ENCODE measurements around the gene LMO4.

The LMO4 gene

DNA sequence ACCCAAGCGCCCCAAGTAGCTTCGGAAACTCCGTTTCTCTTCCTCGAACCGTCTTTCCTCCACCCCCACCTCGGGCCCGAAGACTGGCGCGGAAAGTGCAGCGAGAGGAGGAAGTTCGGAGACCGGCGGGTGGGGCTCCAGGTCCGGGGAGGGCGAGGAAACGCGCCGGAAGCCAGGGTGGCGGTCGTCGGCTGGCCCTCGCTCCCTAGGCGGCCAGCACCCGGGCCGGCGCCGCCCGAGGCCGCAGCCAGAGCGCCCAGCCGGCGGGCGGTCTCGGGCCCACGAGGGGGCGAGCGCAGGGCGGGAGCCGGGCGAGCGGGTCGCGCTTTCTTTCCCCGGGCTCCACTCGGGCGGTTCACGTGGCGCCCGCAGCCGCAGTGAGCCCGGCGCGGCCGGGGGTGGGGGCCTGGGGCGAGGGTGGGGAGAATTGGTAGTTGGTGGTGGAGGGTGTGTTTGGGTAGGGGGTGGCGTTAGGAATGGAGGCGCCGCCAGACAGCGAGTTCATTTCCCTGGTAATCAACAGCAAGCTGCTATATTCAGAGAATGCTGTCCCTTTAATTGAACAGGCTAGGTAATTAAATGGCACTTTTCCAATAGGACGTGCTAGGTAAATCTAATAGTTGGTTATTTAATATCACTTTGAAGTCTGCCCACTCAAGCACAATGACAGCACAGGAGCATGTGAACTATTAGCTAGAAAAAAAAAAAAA is 6.7 kb downstream of the LMO4 start:
- Histone ChIP-seq H3K27me3 (replicated peaks; ENCODE audit: insufficient read depth, low read length) (no peaks in the 10 kb centered on the region), H3K9me3 (replicated peaks; ENCODE audit: insufficient read depth, low read length) (no peaks in the 10 kb centered on the region), H3K79me2 (ENCODE audit: low read length) (peaks cover 94% of the 10 kb centered on the region), H3K27ac (ENCODE audit: low read length) (peak overlapping the region; percentile 80; the same call in 1 of the 2 replicates), H2AFZ (ENCODE audit: low read length) (no peak overlapping the region), H3F3A (ENCODE audit: insufficient read depth, low read length) (peaks cover 48% of the 10 kb centered on the region), H3K4me1 (ENCODE audit: low read length) (peaks cover 12% of the 10 kb centered on the region), H3K9ac (ENCODE audit: low read length) (peak overlapping the region; percentile 85), H3K4me3 (ENCODE audit: low read length) (peak overlapping the region; percentile 80), H4K20me1 (ENCODE audit: insufficient read depth, low read length) (0 out of 2 replicates have a peak, but pooled peaks cover 5% of the 10 kb centered on the region), H3K36me3 (replicated peaks; ENCODE audit: insufficient read depth, low read length) (peaks cover 19% of the 10 kb centered on the region; the same call in 1 of the 2 replicates), H3K9me2 (replicated peaks; ENCODE audit: insufficient read depth, low read length) (no peaks in the 10 kb centered on the region), H3K4me2 (ENCODE audit: low read depth, low read length) (peak overlapping the region; percentile 95)
- peak; percentile 78 for DNase-seq
- no peak for TF ChIP-seq EZH2 (optimal IDR thresholded peaks at IDR 0.05; ENCODE audit: low read depth, low read length)
- no peak for TF ChIP-seq EZH2phosphoT487 (IDR thresholded peaks at IDR 0.05; ENCODE audit: low read length)
- TF ChIP-seq, protein P1, sequence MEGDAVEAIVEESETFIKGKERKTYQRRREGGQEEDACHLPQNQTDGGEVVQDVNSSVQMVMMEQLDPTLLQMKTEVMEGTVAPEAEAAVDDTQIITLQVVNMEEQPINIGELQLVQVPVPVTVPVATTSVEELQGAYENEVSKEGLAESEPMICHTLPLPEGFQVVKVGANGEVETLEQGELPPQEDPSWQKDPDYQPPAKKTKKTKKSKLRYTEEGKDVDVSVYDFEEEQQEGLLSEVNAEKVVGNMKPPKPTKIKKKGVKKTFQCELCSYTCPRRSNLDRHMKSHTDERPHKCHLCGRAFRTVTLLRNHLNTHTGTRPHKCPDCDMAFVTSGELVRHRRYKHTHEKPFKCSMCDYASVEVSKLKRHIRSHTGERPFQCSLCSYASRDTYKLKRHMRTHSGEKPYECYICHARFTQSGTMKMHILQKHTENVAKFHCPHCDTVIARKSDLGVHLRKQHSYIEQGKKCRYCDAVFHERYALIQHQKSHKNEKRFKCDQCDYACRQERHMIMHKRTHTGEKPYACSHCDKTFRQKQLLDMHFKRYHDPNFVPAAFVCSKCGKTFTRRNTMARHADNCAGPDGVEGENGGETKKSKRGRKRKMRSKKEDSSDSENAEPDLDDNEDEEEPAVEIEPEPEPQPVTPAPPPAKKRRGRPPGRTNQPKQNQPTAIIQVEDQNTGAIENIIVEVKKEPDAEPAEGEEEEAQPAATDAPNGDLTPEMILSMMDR (IDR thresholded peaks at IDR 0.05; ENCODE audit: low read length) = no peak

- peaks cover 39% of the 10 kb centered on the region for H3F3A ChIP-seq (ENCODE audit: insufficient read depth, low read length)
- peaks cover 12% of the 10 kb centered on the region for H3K4me1 ChIP-seq (ENCODE audit: low read length)
- H3K4me2 ChIP-seq (ENCODE audit: low read depth, low read length) = peak overlapping the region; percentile 95
- H2AFZ ChIP-seq (ENCODE audit: low read length) = no peak overlapping the region
- H3K9ac ChIP-seq (ENCODE audit: low read length) = peak overlapping the region; percentile 85; the same call in 1 of the 2 replicates
- H3K9me2 ChIP-seq (replicated peaks; ENCODE audit: insufficient read depth, low read length) = no peaks in the 10 kb centered on the region
- peak overlapping the region; percentile 80; the same call in 1 of the 2 replicates for H3K27ac ChIP-seq (ENCODE audit: low read length)
- TF ChIP-seq EZH2 (optimal IDR thresholded peaks at IDR 0.05; ENCODE audit: low read depth, low read length) = no peak
- TF ChIP-seq, protein P1 (IDR thresholded peaks at IDR 0.05; ENCODE audit: low read length) = no peak
- no peak for TF ChIP-seq EZH2phosphoT487 (IDR thresholded peaks at IDR 0.05; ENCODE audit: low read length)
- 0 out of 2 replicates have a peak, but pooled peaks cover 5% of the 10 kb centered on the region for H4K20me1 ChIP-seq (ENCODE audit: insufficient read depth, low read length)
- H3K4me3 ChIP-seq (ENCODE audit: low read length) = peak overlapping the region; percentile 64
- peaks cover 21% of the 10 kb centered on the region; the same call in 1 of the 2 replicates for H3K36me3 ChIP-seq (replicated peaks; ENCODE audit: insufficient read depth, low read length)
- H3K79me2 ChIP-seq (ENCODE audit: low read length) = peaks cover 98% of the 10 kb centered on the region
- H3K27me3 ChIP-seq (replicated peaks; ENCODE audit: insufficient read depth, low read length) = no peaks in the 10 kb centered on the region
- H3K9me3 ChIP-seq (replicated peaks; ENCODE audit: insufficient read depth, low read length) = no peaks in the 10 kb centered on the region
- peak; percentile 76 for DNase-seq
Measured at GRCh38 chr1:87336623-87337067, 8.0 kb downstream of the LMO4 start.

DNA sequence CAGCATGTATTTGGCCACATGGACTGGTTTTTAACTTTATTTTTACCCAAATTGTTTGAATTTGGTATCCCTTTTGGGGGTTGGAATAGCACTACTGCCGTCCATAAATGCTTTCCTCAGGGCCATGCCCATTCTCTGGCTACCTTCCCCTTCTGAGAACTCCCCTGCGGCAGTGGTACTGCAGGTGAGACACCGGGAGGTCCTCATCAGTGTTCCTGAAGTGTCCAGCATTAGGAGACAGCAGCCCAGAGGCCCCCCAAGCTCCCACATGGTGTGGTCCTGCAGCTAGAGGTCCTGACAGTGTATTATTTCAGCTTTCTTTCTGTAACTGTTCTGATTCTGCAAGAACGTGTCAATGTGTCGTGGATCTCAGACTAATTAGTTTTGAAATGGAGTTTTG is 8.9 kb downstream of the LMO4 start:
- Histone ChIP-seq H3K4me2 (ENCODE audit: low read depth, low read length) (peak overlapping the region; percentile 16; the same call in 1 of the 2 replicates), H3K4me1 (ENCODE audit: low read length) (peaks cover 12% of the 10 kb centered on the region), H3K9me3 (replicated peaks; ENCODE audit: insufficient read depth, low read length) (no peaks in the 10 kb centered on the region), H3K4me3 (ENCODE audit: low read length) (no peak overlapping the region), H3K27ac (ENCODE audit: low read length) (no peak overlapping the region), H2AFZ (ENCODE audit: low read length) (no peak overlapping the region), H3F3A (ENCODE audit: insufficient read depth, low read length) (peaks cover 35% of the 10 kb centered on the region), H3K36me3 (replicated peaks; ENCODE audit: insufficient read depth, low read length) (peaks cover 23% of the 10 kb centered on the region; the same call in 1 of the 2 replicates), H3K27me3 (replicated peaks; ENCODE audit: insufficient read depth, low read length) (no peaks in the 10 kb centered on the region), H3K9me2 (replicated peaks; ENCODE audit: insufficient read depth, low read length) (no peaks in the 10 kb centered on the region), H3K79me2 (ENCODE audit: low read length) (peaks cover 98% of the 10 kb centered on the region), H4K20me1 (ENCODE audit: insufficient read depth, low read length) (peaks cover 5% of the 10 kb centered on the region; the same call in 1 of the 2 replicates), H3K9ac (ENCODE audit: low read length) (no peak overlapping the region)
- no peak for DNase-seq
- TF ChIP-seq, protein P1 (IDR thresholded peaks at IDR 0.05; ENCODE audit: low read length) = no peak
- no peak for TF ChIP-seq EZH2phosphoT487 (IDR thresholded peaks at IDR 0.05; ENCODE audit: low read length)
- TF ChIP-seq EZH2 (optimal IDR thresholded peaks at IDR 0.05; ENCODE audit: low read depth, low read length) = no peak

Measured in MM.1S (cell line).